HEK293 (cell line): ENCODE measurements around the gene ANTXR2.

Source experiments
- CTCF ChIP-seq: fragments of 450-650 bp; formaldehyde crosslinking; IDR thresholded peaks from 2 replicates; pipeline ENCODE4 v1.5.1; 2016; ENCODE audit warnings: missing biosample characterization, missing genetic modification characterization
- HOXA7 ChIP-seq: sonication (generic); formaldehyde crosslinking; IDR thresholded peaks from 2 replicates; pipeline ENCODE4 v1.8.1; 2022; ENCODE audit warnings: missing genetic modification reagents, borderline replicate concordance
- KLF8 ChIP-seq: fragments of 450-650 bp; formaldehyde crosslinking; IDR thresholded peaks from 2 replicates; pipeline ENCODE4 v1.5.1; 2016; ENCODE audit warnings: missing biosample characterization, missing genetic modification characterization
- SALL2 ChIP-seq: fragments of 450-650 bp; formaldehyde crosslinking; IDR thresholded peaks from 2 replicates; pipeline ENCODE4 v1.5.0; 2017; ENCODE audit warnings: missing biosample characterization, mild to moderate bottlenecking, missing genetic modification characterization, borderline replicate concordance
- TRIM28 ChIP-seq: IDR thresholded peaks from 2 replicates; pipeline ENCODE4 v1.6.1; 2011; ENCODE audit warnings: low read length, control low read depth, borderline replicate concordance
- ZBTB6 ChIP-seq: fragments of 450-650 bp; formaldehyde crosslinking; IDR thresholded peaks from 2 replicates; pipeline ENCODE4 v1.5.1; 2017; ENCODE audit warnings: missing biosample characterization, missing genetic modification characterization
- ZNF138 ChIP-seq: fragments of 450-650 bp; formaldehyde crosslinking; IDR thresholded peaks from 2 replicates; pipeline ENCODE4 v1.5.1; 2016; ENCODE audit warnings: missing biosample characterization, missing genetic modification characterization, borderline replicate concordance
- ZNF202 ChIP-seq: fragments of 450-650 bp; formaldehyde crosslinking; IDR thresholded peaks from 2 replicates; pipeline ENCODE4 v1.5.1; 2016; ENCODE audit warnings: missing biosample characterization, missing genetic modification characterization, borderline replicate concordance
- ZNF214 ChIP-seq: fragments of 450-650 bp; formaldehyde crosslinking; IDR thresholded peaks from 2 replicates; pipeline ENCODE4 v1.5.1; 2017; ENCODE audit warnings: missing biosample characterization, mild to moderate bottlenecking, missing genetic modification characterization, borderline replicate concordance
- ZNF335 ChIP-seq: fragments of 450-650 bp; formaldehyde crosslinking; conservative IDR thresholded peaks from 2 replicates; pipeline ENCODE4 v1.5.1; 2016; ENCODE audit warnings: missing biosample characterization, missing genetic modification characterization
- ZNF558 ChIP-seq: fragments of 450-650 bp; formaldehyde crosslinking; IDR thresholded peaks from 2 replicates; pipeline ENCODE4 v1.5.1; 2016; ENCODE audit warnings: missing biosample characterization, missing genetic modification characterization
- ZNF623 ChIP-seq: fragments of 450-650 bp; formaldehyde crosslinking; IDR thresholded peaks from 2 replicates; pipeline ENCODE4 v1.5.1; 2016; ENCODE audit warnings: missing biosample characterization, missing genetic modification characterization

GRCh38 chr4:79875344-79875899 lies 197.6 kb downstream of the ANTXR2 start:
- TF ChIP-seq ZNF138 (tag by site-specific recombination), result no peak
- TF ChIP-seq KLF8 (tag by site-specific recombination), result no peak
- TF ChIP-seq ZBTB6 (tag by site-specific recombination), result no peak
- no peak for TF ChIP-seq SALL2 (tag by site-specific recombination)
- no peak for TF ChIP-seq ZNF623 (tag by site-specific recombination)
- no peak for TF ChIP-seq CTCF (tag by site-specific recombination)
- TF ChIP-seq TRIM28, result no peak
- TF ChIP-seq ZNF558, result no peak
- TF ChIP-seq HOXA7 (CRISPR knock-in tag), result no peak
- no peak for TF ChIP-seq ZNF335
- TF ChIP-seq ZNF214 (tag by site-specific recombination), result no peak
- no peak for TF ChIP-seq ZNF202 (tag by site-specific recombination)
